ENCODE data around the gene NTN3. TPM values are rescaled to one million over a fixed set of nuclear protein-coding genes. Genes with fewer than 3 reads are reported as not detected.
A peak's percentile ranks its signal among the peaks of the same experiment; 100 is the strongest.

The NTN3 gene
- total and polyA plus RNA-seq, 3 donors from 2014 or later = 1.1 to 1.7 TPM; not detected in 1

DNA sequence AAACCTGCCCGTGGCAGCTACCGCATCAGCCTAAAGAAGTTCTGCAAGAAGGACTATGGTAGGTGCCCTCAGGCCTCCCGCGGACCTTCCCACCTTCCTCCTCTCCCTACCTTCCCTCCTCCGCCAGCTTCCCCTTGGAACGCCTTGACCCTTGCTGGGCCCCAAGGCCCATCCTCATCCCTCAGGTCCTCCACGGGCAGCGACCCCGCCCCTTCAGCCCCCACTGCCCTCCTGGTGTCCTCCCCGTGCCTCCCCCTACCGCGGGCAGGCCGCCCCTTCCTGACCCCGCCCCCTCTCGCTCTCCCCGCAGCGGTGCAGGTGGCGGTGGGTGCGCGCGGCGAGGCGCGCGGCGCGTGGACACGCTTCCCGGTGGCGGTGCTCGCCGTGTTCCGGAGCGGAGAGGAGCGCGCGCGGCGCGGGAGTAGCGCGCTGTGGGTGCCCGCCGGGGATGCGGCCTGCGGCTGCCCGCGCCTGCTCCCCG lies 2.4 kb downstream of the NTN3 start:
- no peak for DNase-seq
- Histone ChIP-seq H3K4me1 (peaks cover 34% of the 10 kb centered on the region), H3K9me3 (no peaks in the 10 kb centered on the region), H3K36me3 (ENCODE audit: low read depth, missing control alignments) (no peaks in the 10 kb centered on the region), H3K27ac (no peak overlapping the region), H3K27me3 (no peaks in the 10 kb centered on the region), H3K4me3 (no peak overlapping the region)
- WGBS, 2 donors = 7 to 30% methylated on average over 11 to 33 of the region's 49 CpGs
- TF ChIP-seq POLR2A (IDR thresholded peaks at IDR 0.05) = no peak
- TF ChIP-seq CTCF (IDR thresholded peaks at IDR 0.05) = no peak
- intact Hi-C loops (cut with DNase I; ENCODE audit: low total_unique reads) = no loop called here

DNA sequence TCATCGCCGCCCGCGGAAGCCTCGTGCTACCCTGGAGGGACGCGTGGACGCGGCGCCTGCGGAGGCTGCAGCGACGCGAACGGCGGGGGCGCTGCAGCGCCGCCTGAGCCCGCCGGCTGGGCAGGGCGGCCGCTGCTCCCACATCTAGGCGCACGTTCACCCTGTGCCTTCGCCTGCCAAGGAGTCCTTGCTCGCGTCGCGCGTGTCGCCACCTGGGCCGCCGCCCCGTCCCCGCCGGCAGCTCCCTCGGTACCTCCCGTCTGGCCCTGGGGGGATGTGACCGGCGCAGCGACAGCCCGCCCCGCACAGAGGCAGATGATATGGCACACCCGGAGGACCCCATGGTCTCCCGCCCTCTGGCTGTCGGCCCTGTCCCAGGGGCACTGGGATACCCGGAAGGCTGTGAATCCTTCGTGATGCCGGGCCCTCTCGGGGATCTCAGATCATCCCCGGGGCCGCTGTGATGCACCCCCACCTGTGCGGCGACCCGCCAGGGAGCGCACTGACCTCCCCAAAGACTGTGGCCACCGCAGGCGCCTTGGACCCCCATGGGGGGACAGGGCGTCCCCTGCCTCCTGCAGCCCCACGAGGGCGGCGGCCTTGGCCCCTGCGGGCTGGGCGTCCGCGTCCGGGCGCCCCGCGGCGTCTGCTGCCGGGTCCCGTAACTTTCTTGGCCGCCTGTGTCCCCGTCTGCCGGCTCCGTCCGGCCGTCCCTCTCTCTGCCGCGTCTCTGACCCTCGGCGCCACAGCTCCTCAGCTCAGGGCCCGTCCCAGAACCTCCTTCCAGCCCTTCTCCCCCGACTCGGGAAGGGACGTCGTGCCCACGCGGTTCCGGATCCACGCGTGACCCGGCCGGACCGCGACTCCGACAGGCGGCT lies 3.1 kb downstream of the NTN3 start:
- TF ChIP-seq CTCF (IDR thresholded peaks at IDR 0.05) (peak in 1 of 3 experiments; percentile 23), POLR2A (IDR thresholded peaks at IDR 0.05) (no peak)
- 0% methylated on average over 56 of the region's 100 CpGs; no CpG with 5 or more reads in 1 of the 2 donors for WGBS, 2 donors
- Histone ChIP-seq H3K27me3 (no peaks in the 10 kb centered on the region), H3K9me3 (no peaks in the 10 kb centered on the region), H3K36me3 (ENCODE audit: low read depth, missing control alignments) (no peaks in the 10 kb centered on the region), H3K4me3 (peak overlapping the region; percentile 69 to 71), H3K27ac (peak overlapping the region; percentile 75 to 86), H3K4me1 (peaks cover 27% of the 10 kb centered on the region)
- DNase-seq = peak; percentile 57
- intact Hi-C loops (cut with DNase I; ENCODE audit: low total_unique reads) = no loop called here

- peak within 1 kb of the TSS; percentile 69 to 71 for H3K4me3 ChIP-seq
- intact Hi-C loops (cut with DNase I; ENCODE audit: low total_unique reads) = no loop called here
- H3K4me1 ChIP-seq = peaks cover 23% of the 10 kb centered on the region
- H3K27me3 ChIP-seq = no peaks in the 10 kb centered on the region
- no peaks in the 10 kb centered on the region for H3K9me3 ChIP-seq
- no peak for TF ChIP-seq POLR2A (IDR thresholded peaks at IDR 0.05)
- TF ChIP-seq CTCF (IDR thresholded peaks at IDR 0.05) = no peak
- peak within 1 kb of the TSS; percentile 75 to 86 for H3K27ac ChIP-seq
- peak; percentile 89 for DNase-seq
- WGBS, 2 donors = 0% methylated on average over 12 of the region's 77 CpGs; no CpG with 5 or more reads in 1 of the 2 donors
- H3K36me3 ChIP-seq (ENCODE audit: low read depth, missing control alignments) = no peaks in the 10 kb centered on the region
Measured at GRCh38 chr16:2474877-2475412, 3.8 kb downstream of the NTN3 start, which contains the start of gene TBC1D24. Gene TBC1D24 (plus strand): TSS chr16:2475127. CDS start chr16:2496149, 21,022 bp downstream.

DNA sequence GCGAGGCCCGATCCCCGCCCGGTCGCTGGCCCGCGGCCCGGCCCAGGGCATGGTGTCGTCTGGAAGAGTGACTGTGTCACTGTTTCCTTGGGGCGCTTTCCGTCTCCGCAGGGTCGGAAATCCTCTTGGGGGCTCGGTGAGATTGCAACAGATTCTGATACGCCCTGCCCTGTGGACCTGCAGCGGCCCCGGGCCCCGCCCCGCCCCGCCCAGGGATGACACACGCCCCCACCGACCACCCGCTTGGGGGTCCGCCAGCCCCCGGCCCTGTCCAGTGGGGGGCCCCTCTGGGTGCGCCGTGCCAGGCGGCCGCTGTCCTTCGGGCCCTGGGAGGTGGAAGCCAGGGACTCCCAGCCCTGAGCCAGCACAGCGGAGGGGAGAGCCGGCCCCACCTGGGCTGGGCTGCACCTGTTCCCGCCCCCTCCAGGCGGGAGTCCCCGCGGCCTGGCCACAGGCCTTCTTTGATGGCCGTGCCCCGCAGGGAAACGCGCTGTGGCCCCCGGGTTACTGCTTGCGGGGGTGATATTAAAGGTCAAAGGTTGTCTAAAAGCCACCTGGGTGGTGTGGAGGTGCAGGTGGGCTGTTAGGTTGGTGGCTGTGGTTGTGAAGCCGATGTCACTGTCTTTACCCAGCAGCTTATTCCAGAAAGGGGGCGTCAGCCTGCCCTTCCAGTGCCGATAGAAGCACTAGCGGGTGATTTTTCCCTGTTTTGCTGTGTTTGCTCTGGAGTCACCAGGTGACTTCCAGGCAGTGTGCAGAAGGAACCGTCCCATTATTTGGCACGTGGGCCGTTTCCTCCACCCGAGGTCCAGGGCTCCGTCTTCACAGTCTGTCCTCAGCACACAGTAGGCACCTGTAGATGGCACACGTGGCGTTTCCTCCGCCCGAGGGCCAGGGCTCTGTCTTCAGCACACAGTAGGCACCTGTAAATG lies 4.6 kb downstream of the NTN3 start:
- no peak for TF ChIP-seq CTCF (IDR thresholded peaks at IDR 0.05)
- no peak for TF ChIP-seq POLR2A (IDR thresholded peaks at IDR 0.05)
- WGBS, 2 donors = 18 to 23% methylated on average over 12 to 25 of the region's 55 CpGs
- DNase-seq = no peak
- intact Hi-C loops (cut with DNase I; ENCODE audit: low total_unique reads) = no loop called here
- H3K4me3 ChIP-seq = peak overlapping the region; percentile 61 to 71
- H3K27ac ChIP-seq = no peak overlapping the region
- H3K4me1 ChIP-seq = peaks cover 19% of the 10 kb centered on the region
- no peaks in the 10 kb centered on the region for H3K9me3 ChIP-seq
- no peaks in the 10 kb centered on the region for H3K27me3 ChIP-seq
- H3K36me3 ChIP-seq (ENCODE audit: low read depth, missing control alignments) = no peaks in the 10 kb centered on the region
